ENCODE data around the gene TSPEAR.

GRCh38 chr21:44475266-44475845 is 236.0 kb downstream of the TSPEAR start:
- TF ChIP-seq CTCF (IDR thresholded peaks at IDR 0.05) (no peak), POLR2A (IDR thresholded peaks at IDR 0.05) (no peak)
